Dermis microvascular lymphatic vessel endothelial cell (primary cell): Measurements from ENCODE around the gene JMJD7. TPM values are rescaled to one million over a fixed set of nuclear protein-coding genes. Genes with fewer than 3 reads are reported as not detected.

Source experiments
- DNase-seq, 2 donors: peaks; one replicate each; pipeline versions ENCODE4 v3.0.0 to v3.0.0-alpha.2; 2010; ENCODE audit warnings: low read depth in 2 of 2
- total RNA-seq: library from RNA; depleted of rRNA; stranded (reverse); fragments of >200 nt; gene quantifications from 2 replicates; pipeline ENCODE4 v1.2.1, GENCODE V29; 2014

The JMJD7 gene
- total RNA-seq, 1 donor from 2014 or later: 2.4 TPM

GRCh38 chr15:41881920-41882688 is 54.2 kb downstream of the JMJD7 start:
- no peak for DNase-seq

GRCh38 chr15:41882689-41883483 is 55.0 kb downstream of the JMJD7 start:
- DNase-seq: no peak

- no peak for DNase-seq
Measured at GRCh38 chr15:41883484-41883825, 55.6 kb downstream of the JMJD7 start.

- no peak for DNase-seq
Measured at GRCh38 chr15:41884458-41884857, 56.6 kb downstream of the JMJD7 start.

GRCh38 chr15:41885321-41885720 is 57.4 kb downstream of the JMJD7 start:
- DNase-seq: no peak

- DNase-seq: no peak
Measured at GRCh38 chr15:41885841-41886240, 57.9 kb downstream of the JMJD7 start.

GRCh38 chr15:41886741-41887140 is 58.8 kb downstream of the JMJD7 start:
- DNase-seq: no peak

GRCh38 chr15:41887161-41887560 is 59.3 kb downstream of the JMJD7 start:
- no peak for DNase-seq

Other genes starting within 250 kb of the JMJD7 start
- 18.7 and 22.0 TPM in 2 replicates for gene MGA, start 167.7 kb upstream of the JMJD7 start, total RNA-seq
- gene MAPKBP1, start 53.6 kb upstream of the JMJD7 start, total RNA-seq: 8.7 and 9.1 TPM in 2 replicates
- 0.13 and 1.0 TPM in 2 replicates for gene PLA2G4B, start 10.8 kb downstream of the JMJD7 start, total RNA-seq
- gene SPTBN5, start 66.0 kb downstream of the JMJD7 start, total RNA-seq: 0.63 and 2.7 TPM in 2 replicates
- gene EHD4, start 144.5 kb downstream of the JMJD7 start, total RNA-seq: 66.4 and 68.8 TPM in 2 replicates
- gene PLA2G4E, start 192.9 kb downstream of the JMJD7 start, total RNA-seq: not detected in 2 replicates